HepG2 (cell line): ENCODE results near the gene PRKN. TPM values are rescaled to one million over a fixed set of nuclear protein-coding genes. Genes with fewer than 3 reads are reported as not detected.

Source experiments
- ATAC-seq: fragments of 200-7000 bp; cut with Tn5 transposase; 3 replicates; pipeline ENCODE4 v1.9.1; 2020; ENCODE audit warnings: mild to moderate bottlenecking, moderate library complexity
- BruUV-seq: library from RNA; stranded (reverse); fragments of 400-500 nt; replicated peaks from 2 replicates; lab custom pipeline; 2021; lab: Mats Ljungman, UMichigan
- CTCF ChIA-PET: fragments of 300-600 bp; formaldehyde crosslinking; extraction: SDS; loops from one replicate; lab custom pipeline; 2021; ENCODE audit warnings: low total read pairs, inconsistent platforms, low intra/inter-chr PET ratio; lab: Yijun Ruan, JAX
- POLR2A ChIA-PET: fragments of 350-600 bp; sonication (Branson Sonifier 250); formaldehyde crosslinking; loops from one replicate; lab custom pipeline; 2020; ENCODE audit warnings: antibody characterized with exemption, inconsistent platforms; lab: Yijun Ruan, JAX
- DNase-seq: peaks from one replicate; pipeline ENCODE4 v3.0.0-alpha.2; 2015; ENCODE audit warnings: low spot score
- FAIRE-seq: peaks from 3 replicates; lab custom pipeline; 2011; peaks lifted over from hg19 to GRCh38; lab: Jason Lieb, UNC
- H2AFZ ChIP-seq: one replicate; pipeline ENCODE4 v1.6.1; 2011; ENCODE audit warnings: low read length, inconsistent platforms
- H3K27ac ChIP-seq: fragments of 300-600 bp; 3 replicates; pipeline ENCODE4 v1.8.0; 2011; ENCODE audit warnings: mixed run types, mild to moderate bottlenecking, mixed read lengths, low read length, inconsistent platforms; ENCODE audit not compliant: insufficient read depth; ENCODE audit errors: extremely low read length
- H3K27me3 ChIP-seq, 2 experiments: fragments of 200-600 bp in 1 of 2; 2 replicates in 1 of 2; 3 replicates in 1 of 2; pipeline versions ENCODE4 v1.6.0 to v1.8.0; 2011; ENCODE audit warnings: low read length in 2 of 2, mild to moderate bottlenecking in 2 of 2, moderate library complexity in 2 of 2, inconsistent platforms in 1 of 2; ENCODE audit not compliant: insufficient read depth in 2 of 2, control insufficient read depth in 1 of 2
- H3K36me3 ChIP-seq, 2 experiments: fragments of 200-600 bp in 1 of 2; replicated peaks in 1 of 2; 2 replicates in 1 of 2; 3 replicates in 1 of 2; pipeline versions ENCODE4 v1.5.1 to v1.8.0; 2011; ENCODE audit warnings: low read length in 2 of 2, inconsistent platforms in 1 of 2; ENCODE audit not compliant: insufficient read depth in 2 of 2, control insufficient read depth in 1 of 2
- H3K4me1 ChIP-seq: 2 replicates; pipeline ENCODE4 v1.5.1; 2012; ENCODE audit warnings: low read length, inconsistent platforms; ENCODE audit not compliant: insufficient read depth
- H3K4me2 ChIP-seq: 2 replicates; pipeline ENCODE4 v1.6.0; 2011; ENCODE audit warnings: low read depth, low read length, inconsistent platforms
- H3K4me3 ChIP-seq, 3 experiments: fragments of 200-600 bp in 1 of 3; sonication (generic), shearing (Covaris generic) in 1 of 3; replicated peaks in 1 of 3; 2 replicates each; pipeline ENCODE4 v1.5.1; 2011 to 2016; ENCODE audit warnings: low read length in 3 of 3, inconsistent platforms in 2 of 3, low read depth in 2 of 3, mild to moderate bottlenecking in 2 of 3, control low read depth in 1 of 3, mixed read lengths in 1 of 3; ENCODE audit not compliant: insufficient read depth in 1 of 3
- H3K79me2 ChIP-seq: one replicate; pipeline ENCODE4 v1.6.1; 2011; ENCODE audit warnings: low read length, inconsistent platforms; ENCODE audit not compliant: insufficient read depth
- H3K9ac ChIP-seq: 2 replicates; pipeline ENCODE4 v1.6.0; 2011; ENCODE audit warnings: mild to moderate bottlenecking, low read depth, low read length, inconsistent platforms; ENCODE audit not compliant: insufficient read depth
- H3K9me3 ChIP-seq: 2 replicates; pipeline ENCODE4 v1.5.1; 2012; ENCODE audit warnings: mild to moderate bottlenecking, low read length
- H4K20me1 ChIP-seq: 2 replicates; pipeline ENCODE4 v1.6.0; 2011; ENCODE audit warnings: inconsistent platforms, mild to moderate bottlenecking, low read length, moderate library complexity; ENCODE audit not compliant: insufficient read depth
- ARID2 ChIP-seq: sonication (generic); formaldehyde crosslinking; IDR thresholded peaks from 2 replicates; pipeline ENCODE4 v1.8.1; 2022; ENCODE audit warnings: mild to moderate bottlenecking, missing genetic modification reagents, borderline replicate concordance
- CEBPB ChIP-seq: IDR thresholded peaks from 2 replicates; pipeline ENCODE4 v1.6.1; 2011; ENCODE audit warnings: low read depth, low read length, improper control_type of control experiment, borderline replicate concordance
- CEBPG ChIP-seq: IDR thresholded peaks from 2 replicates; pipeline ENCODE4 v1.6.1; 2016
- ELF3 ChIP-seq: IDR thresholded peaks from 2 replicates; pipeline ENCODE4 v1.6.1; 2016; ENCODE audit warnings: missing genetic modification reagents, missing compliant biosample characterization
- GATAD2A ChIP-seq: IDR thresholded peaks from 2 replicates; pipeline ENCODE4 v1.6.1; 2016
- NCOA1 ChIP-seq: sonication (generic); formaldehyde crosslinking; IDR thresholded peaks from 2 replicates; pipeline ENCODE4 v1.9.0; 2021; ENCODE audit warnings: missing genetic modification reagents
- POLR2AphosphoS5 ChIP-seq: IDR thresholded peaks from 2 replicates; pipeline ENCODE4 v1.6.1; 2012; ENCODE audit warnings: low read depth, low read length
- RXRA ChIP-seq: sonication (generic); formaldehyde crosslinking; IDR thresholded peaks from 2 replicates; pipeline ENCODE4 v1.5.1; 2020; ENCODE audit warnings: missing genetic modification reagents
- SOX5 ChIP-seq: IDR thresholded peaks from 2 replicates; pipeline ENCODE4 v1.6.1; 2016; ENCODE audit warnings: borderline replicate concordance
- SOX6 ChIP-seq, 2 experiments: fragments of 450-650 bp in 1 of 2; sonication (generic) in 1 of 2; formaldehyde crosslinking in 1 of 2; IDR thresholded peaks; 2 replicates each; pipeline versions ENCODE4 v1.4.0 to v1.6.1; 2017 to 2020; ENCODE audit warnings: antibody characterized with exemption in 1 of 2, mild to moderate bottlenecking in 1 of 2, missing genetic modification reagents in 1 of 2
- ZBTB7A ChIP-seq: sonication (generic); formaldehyde crosslinking; IDR thresholded peaks from 2 replicates; pipeline ENCODE4 v1.8.0; 2022; ENCODE audit warnings: mild to moderate bottlenecking, missing genetic modification reagents
- ZNF12 ChIP-seq: sonication (generic); formaldehyde crosslinking; IDR thresholded peaks from 2 replicates; pipeline ENCODE4 v1.5.0; 2020; ENCODE audit warnings: missing genetic modification reagents
- ZNF121 ChIP-seq: sonication (generic); formaldehyde crosslinking; IDR thresholded peaks from 2 replicates; pipeline ENCODE4 v1.5.0; 2020; ENCODE audit warnings: mild to moderate bottlenecking, missing genetic modification reagents
- ZNF138 ChIP-seq: sonication (generic); formaldehyde crosslinking; IDR thresholded peaks from 2 replicates; pipeline ENCODE4 v1.5.0; 2020; ENCODE audit warnings: mild to moderate bottlenecking, low read depth, missing genetic modification reagents
- ZNF333 ChIP-seq: sonication (generic); formaldehyde crosslinking; IDR thresholded peaks from 2 replicates; pipeline ENCODE4 v1.4.0; 2020; ENCODE audit warnings: mild to moderate bottlenecking, missing genetic modification reagents, borderline replicate concordance
- ZNF34 ChIP-seq: sonication (generic); formaldehyde crosslinking; IDR thresholded peaks from 2 replicates; pipeline ENCODE4 v1.4.0; 2020; ENCODE audit warnings: mild to moderate bottlenecking, missing genetic modification reagents, borderline replicate concordance
- ZNF430 ChIP-seq: sonication (generic); formaldehyde crosslinking; IDR thresholded peaks from 2 replicates; pipeline ENCODE4 v1.9.0; 2021; ENCODE audit warnings: mild to moderate bottlenecking, missing genetic modification reagents
- ZNF644 ChIP-seq: IDR thresholded peaks from 2 replicates; pipeline ENCODE4 v1.6.1; 2016; ENCODE audit warnings: low read depth
- ZNF713 ChIP-seq: sonication (generic); formaldehyde crosslinking; IDR thresholded peaks from 2 replicates; pipeline ENCODE4 v1.4.0; 2020; ENCODE audit warnings: mild to moderate bottlenecking, missing genetic modification reagents
- WGBS: methylation state at CpG from one replicate; pipeline ENCODE4 v1.1.6; 2017; ENCODE audit warnings: low lambda C conversion rate; 5-methylcytosine and 5-hydroxymethylcytosine counted together
- in situ Hi-C: cut with HindIII; loops from 2 replicates; pipeline ENCODE4 v1.10.0; 2017; ENCODE audit warnings: low pct_unique_long_range_greater_than_20kb; ENCODE audit not compliant: extremely low pct_ligation_motif_present
- intact Hi-C: fragments of 100-400 bp; cut with micrococcal nuclease; formaldehyde crosslinking; loops from one replicate; pipeline ENCODE4 v1.10.0; 2022; ENCODE audit not compliant: unreplicated experiment
- polyA plus RNA-seq, 8 experiments: library from polyadenylated mRNA; depleted of rRNA in 3 of 8; stranded (reverse) in 7 of 8; unstranded in 1 of 8; fragments of >200 nt; fragmentation: Illumina TruSeq in 4 of 8; extraction: Trizol in 4 of 8; gene quantifications; 2 replicates each; pipeline versions ENCODE4 v1.2.1 to v1.2.3, GENCODE V29; 2011 to 2016; ENCODE audit warnings: low read depth in 4 of 8, missing spikeins in 1 of 8, mixed read lengths in 1 of 8; ENCODE audit not compliant: insufficient read depth in 1 of 8
- total RNA-seq, 5 experiments: library from RNA; depleted of rRNA; stranded (reverse); fragments of >200 nt; fragmentation: Illumina TruSeq; extraction: Trizol; gene quantifications; 2 replicates each; pipeline ENCODE4 v1.2.3, GENCODE V29; 2016; ENCODE audit warnings: low read depth in 1 of 5
- TF ChIP-seq, protein P1 (sequence below): sonication (generic); formaldehyde crosslinking; IDR thresholded peaks from 2 replicates; pipeline ENCODE4 v1.5.0; 2020; ENCODE audit warnings: missing genetic modification reagents, mild to moderate bottlenecking, borderline replicate concordance
- TF ChIP-seq, protein P2 (sequence below): sonication (generic); formaldehyde crosslinking; IDR thresholded peaks from 2 replicates; pipeline ENCODE4 v1.8.0; 2022; ENCODE audit warnings: missing genetic modification reagents, low read depth, mild to moderate bottlenecking, borderline replicate concordance
- TF ChIP-seq, protein P3 (sequence below): sonication (generic); formaldehyde crosslinking; IDR thresholded peaks from 2 replicates; pipeline ENCODE4 v1.5.1; 2020; ENCODE audit warnings: missing genetic modification reagents, mild to moderate bottlenecking, borderline replicate concordance

The PRKN gene
- total and polyA plus RNA-seq, 2 of the 13 experiments (the other 11 are each of a cell fraction or from before 2014, with no cell fraction given), result 0.31 to 0.44 TPM

DNA sequence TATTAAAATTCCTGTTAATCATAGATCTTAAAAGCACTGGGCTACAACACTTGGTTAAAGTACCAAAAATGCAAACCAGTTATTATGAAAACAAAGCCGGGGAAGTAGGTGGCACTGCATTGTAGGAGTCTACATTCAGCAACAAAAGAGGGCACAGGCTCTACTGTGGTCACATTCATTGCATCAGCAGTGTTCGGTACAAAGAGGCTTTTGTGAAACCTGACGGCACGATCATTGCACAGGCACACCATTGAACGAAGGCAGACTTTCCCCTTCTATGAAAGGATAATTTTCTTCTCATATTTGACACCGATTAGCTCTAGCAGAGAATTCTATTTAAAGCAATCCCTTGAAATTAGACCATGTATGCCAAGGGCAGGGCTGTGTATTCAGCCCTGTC is 1409.1 kb downstream of the PRKN start (continued):
- no peak for TF ChIP-seq ZNF713 (CRISPR knock-in tag)
- TF ChIP-seq ZNF644 (CRISPR knock-in tag), result peak; percentile 70; the same call in 1 of the 2 replicates
- TF ChIP-seq ZNF121 (CRISPR knock-in tag), result no peak
- peak; percentile 89 for TF ChIP-seq CEBPG (CRISPR knock-in tag)
- peak; percentile 77; the same call in 1 of the 2 replicates for TF ChIP-seq ZNF12 (CRISPR knock-in tag)
- peak; percentile 35; the same call in 1 of the 2 replicates for TF ChIP-seq GATAD2A (CRISPR knock-in tag)
- TF ChIP-seq, protein P1, sequence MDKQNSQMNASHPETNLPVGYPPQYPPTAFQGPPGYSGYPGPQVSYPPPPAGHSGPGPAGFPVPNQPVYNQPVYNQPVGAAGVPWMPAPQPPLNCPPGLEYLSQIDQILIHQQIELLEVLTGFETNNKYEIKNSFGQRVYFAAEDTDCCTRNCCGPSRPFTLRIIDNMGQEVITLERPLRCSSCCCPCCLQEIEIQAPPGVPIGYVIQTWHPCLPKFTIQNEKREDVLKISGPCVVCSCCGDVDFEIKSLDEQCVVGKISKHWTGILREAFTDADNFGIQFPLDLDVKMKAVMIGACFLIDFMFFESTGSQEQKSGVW (CRISPR knock-in tag), result no peak
- no peak for TF ChIP-seq RXRA (CRISPR knock-in tag)
- TF ChIP-seq ZBTB7A (CRISPR knock-in tag), result no peak
- TF ChIP-seq SOX6 (IDR thresholded peaks at IDR 0.05), result no peak
- peak; percentile 62 for TF ChIP-seq SOX6 (CRISPR knock-in tag; IDR thresholded peaks at IDR 0.05)
- TF ChIP-seq POLR2AphosphoS5, result no peak
- peak; percentile 68 for TF ChIP-seq SOX5 (CRISPR knock-in tag)
- peak; percentile 67 for TF ChIP-seq CEBPB

DNA sequence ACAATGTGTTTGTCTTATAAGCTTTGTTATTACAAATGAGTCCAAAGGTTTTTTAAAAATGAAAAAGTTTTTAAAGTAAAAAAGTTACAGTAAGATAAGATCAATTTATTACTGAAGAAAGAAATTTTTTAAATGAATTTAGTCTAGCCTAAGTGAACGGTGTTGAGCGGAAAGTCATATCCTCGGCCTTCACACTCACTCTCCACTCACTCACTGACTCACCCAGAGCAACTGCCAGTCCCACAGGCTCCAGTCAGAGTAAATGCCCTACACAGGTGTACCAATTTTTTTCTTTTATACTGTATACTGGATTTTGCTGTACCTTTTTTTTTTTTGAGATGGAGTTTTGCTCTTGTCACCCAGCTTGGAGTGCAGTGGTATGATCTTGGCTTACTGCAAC is 1411.0 kb downstream of the PRKN start:
- no peaks in the 10 kb centered on the region for H3K79me2 ChIP-seq
- no TSS peak for BruUV-seq
- H4K20me1 ChIP-seq, result no peaks in the 10 kb centered on the region
- CTCF ChIA-PET, result no interaction called here
- 34% methylated on average over 3 of the region's 3 CpGs for WGBS
- no peak overlapping the region for H3K9ac ChIP-seq
- peaks cover 0 to 3% of the 10 kb centered on the region in 2 experiments; a peak in 1 of 5 replicates for H3K27me3 ChIP-seq
- ATAC-seq, result no peak
- H3K4me3 ChIP-seq, result no peak overlapping the region
- TF ChIP-seq ZNF430 (CRISPR knock-in tag) (no peak), NCOA1 (CRISPR knock-in tag) (no peak), ZNF34 (no peak), ELF3 (no peak), ARID2 (no peak), ZNF138 (CRISPR knock-in tag) (no peak), ZNF333 (CRISPR knock-in tag) (no peak)
- TF ChIP-seq, protein P2, sequence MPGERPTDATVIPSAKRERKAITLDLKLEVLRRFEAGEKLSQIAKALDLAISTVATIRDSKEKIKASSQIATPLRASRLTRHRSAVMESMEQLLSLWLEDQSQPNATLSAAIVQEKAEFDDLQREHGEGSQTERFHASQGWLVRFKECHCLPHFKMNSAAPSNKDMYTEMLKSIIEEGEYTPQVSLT (CRISPR knock-in tag), result no peak
- TF ChIP-seq, protein P3, sequence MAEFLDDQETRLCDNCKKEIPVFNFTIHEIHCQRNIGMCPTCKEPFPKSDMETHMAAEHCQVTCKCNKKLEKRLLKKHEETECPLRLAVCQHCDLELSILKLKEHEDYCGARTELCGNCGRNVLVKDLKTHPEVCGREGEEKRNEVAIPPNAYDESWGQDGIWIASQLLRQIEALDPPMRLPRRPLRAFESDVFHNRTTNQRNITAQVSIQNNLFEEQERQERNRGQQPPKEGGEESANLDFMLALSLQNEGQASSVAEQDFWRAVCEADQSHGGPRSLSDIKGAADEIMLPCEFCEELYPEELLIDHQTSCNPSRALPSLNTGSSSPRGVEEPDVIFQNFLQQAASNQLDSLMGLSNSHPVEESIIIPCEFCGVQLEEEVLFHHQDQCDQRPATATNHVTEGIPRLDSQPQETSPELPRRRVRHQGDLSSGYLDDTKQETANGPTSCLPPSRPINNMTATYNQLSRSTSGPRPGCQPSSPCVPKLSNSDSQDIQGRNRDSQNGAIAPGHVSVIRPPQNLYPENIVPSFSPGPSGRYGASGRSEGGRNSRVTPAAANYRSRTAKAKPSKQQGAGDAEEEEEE (CRISPR knock-in tag), result no peak
- peaks cover 13% of the 10 kb centered on the region; the same call in 1 of the 2 replicates for H3K4me1 ChIP-seq
- no peak overlapping the region for H2AFZ ChIP-seq
- intact Hi-C loops, result no loop called here
- POLR2A ChIA-PET, result no interaction called here
- no peak for DNase-seq
- H3K27ac ChIP-seq, result no peak overlapping the region
- H3K36me3 ChIP-seq, result no peaks in the 10 kb centered on the region
- in situ Hi-C loops, result no loop called here
- FAIRE-seq, result no peak
- H3K4me2 ChIP-seq, result no peak overlapping the region
- no peaks in the 10 kb centered on the region for H3K9me3 ChIP-seq
